CD14-positive monocyte (primary cell): ENCODE measurements around the gene PIANP. TPM values are rescaled to one million over a fixed set of nuclear protein-coding genes. Genes with fewer than 3 reads are reported as not detected.

Experiments
- DNase-seq, 3 donors: peaks; one replicate each; pipeline ENCODE4 v3.0.0-alpha.2; 2011 to 2022
- H2AFZ ChIP-seq: 2 replicates; pipeline ENCODE4 v1.6.0; 2012; ENCODE audit warnings: mild to moderate bottlenecking, low read depth, low read length, inconsistent platforms; ENCODE audit not compliant: insufficient read depth, poor library complexity, severe bottlenecking
- H3K27ac ChIP-seq, 2 donors: 1 replicate in 1 of 2; 2 replicates in 1 of 2; pipeline ENCODE4 v1.5.1; 2012 to 2013; ENCODE audit warnings: low read length in 2 of 2, control low read depth in 1 of 2, inconsistent platforms in 1 of 2, low read depth in 1 of 2, mild to moderate bottlenecking in 1 of 2
- H3K27me3 ChIP-seq, 2 donors: one replicate each; pipeline versions ENCODE4 v1.6.0 to v1.6.1; 2011 to 2013; ENCODE audit warnings: low read length in 2 of 2; ENCODE audit not compliant: control insufficient read depth in 2 of 2, insufficient read depth in 2 of 2
- H3K36me3 ChIP-seq, 2 donors: replicated peaks in 1 of 2; 1 replicate in 1 of 2; 2 replicates in 1 of 2; pipeline versions ENCODE4 v1.5.1 to v1.6.1; 2012 to 2013; ENCODE audit warnings: low read length in 2 of 2, control low read depth in 1 of 2, inconsistent platforms in 1 of 2, mild to moderate bottlenecking in 1 of 2; ENCODE audit not compliant: insufficient read depth in 2 of 2, control insufficient read depth in 1 of 2
- H3K4me1 ChIP-seq, 2 donors: 1 replicate in 1 of 2; 2 replicates in 1 of 2; pipeline versions ENCODE4 v1.5.1 to v1.6.1; 2012 to 2013; ENCODE audit warnings: low read length in 2 of 2, control low read depth in 1 of 2, inconsistent platforms in 1 of 2, mild to moderate bottlenecking in 1 of 2, moderate library complexity in 1 of 2; ENCODE audit not compliant: insufficient read depth in 2 of 2, control insufficient read depth in 1 of 2
- H3K4me2 ChIP-seq: replicated peaks from 2 replicates; pipeline ENCODE3; 2012; ENCODE audit warnings: low read length, moderate library complexity, mild to moderate bottlenecking; ENCODE audit not compliant: poor library complexity, severe bottlenecking; ENCODE audit errors: extremely low read depth
- H3K4me3 ChIP-seq, 3 experiments: fragments of 200-600 bp in 1 of 3; sonication (generic) in 1 of 3; replicated peaks in 1 of 3; 1 replicate in 2 of 3; 2 replicates in 1 of 3; pipeline ENCODE4 v1.5.1; 2011 to 2013; ENCODE audit warnings: low read length in 3 of 3, mild to moderate bottlenecking in 3 of 3, control low read depth in 2 of 3, low read depth in 2 of 3, inconsistent platforms in 1 of 3, moderate library complexity in 1 of 3
- H3K79me2 ChIP-seq: 2 replicates; pipeline ENCODE4 v1.6.0; 2012; ENCODE audit warnings: mild to moderate bottlenecking, control low read depth, inconsistent platforms, low read length, moderate library complexity; ENCODE audit not compliant: insufficient read depth
- H3K9ac ChIP-seq: 2 replicates; pipeline ENCODE4 v1.6.0; 2017; ENCODE audit warnings: low read length, mild to moderate bottlenecking; ENCODE audit not compliant: insufficient read depth, poor library complexity, severe bottlenecking
- H3K9me3 ChIP-seq, 2 donors: replicated peaks in 1 of 2; 1 replicate in 1 of 2; 2 replicates in 1 of 2; pipeline versions ENCODE4 v1.5.1 to v1.6.1; 2012 to 2013; ENCODE audit warnings: low read length in 2 of 2, control low read depth in 1 of 2; ENCODE audit not compliant: control insufficient read depth in 1 of 2, insufficient read depth in 1 of 2
- H4K20me1 ChIP-seq: 2 replicates; pipeline ENCODE4 v1.6.0; 2012; ENCODE audit warnings: mild to moderate bottlenecking, low read length, control low read depth, moderate library complexity; ENCODE audit not compliant: insufficient read depth
- H3K27ac Mint-ChIP-seq, 7 donors: one replicate each; pipeline ENCODE4 v1.8.0; 2020; ENCODE audit warnings: mild to moderate bottlenecking in 7 of 7, mixed read lengths in 7 of 7, moderate library complexity in 6 of 7, inconsistent platforms in 2 of 7
- H3K27me3 Mint-ChIP-seq, 3 donors: one replicate each; pipeline ENCODE4 v1.8.0; 2021 to 2022; ENCODE audit warnings: low read depth in 3 of 3, mild to moderate bottlenecking in 3 of 3, mixed read lengths in 3 of 3, moderate library complexity in 3 of 3, inconsistent platforms in 1 of 3
- H3K36me3 Mint-ChIP-seq, 2 donors: one replicate each; pipeline ENCODE4 v1.8.0; 2020; ENCODE audit warnings: mixed read lengths in 2 of 2, inconsistent platforms in 1 of 2, mild to moderate bottlenecking in 1 of 2
- H3K4me1 Mint-ChIP-seq: one replicate; pipeline ENCODE4 v1.8.0; 2020; ENCODE audit warnings: mild to moderate bottlenecking, mixed read lengths
- H3K4me3 Mint-ChIP-seq, 2 donors: one replicate each; pipeline ENCODE4 v1.8.0; 2020; ENCODE audit warnings: mild to moderate bottlenecking in 2 of 2, mixed read lengths in 2 of 2, moderate library complexity in 1 of 2
- H3K9me3 Mint-ChIP-seq, 7 donors: one replicate each; pipeline ENCODE4 v1.8.0; 2020 to 2022; ENCODE audit warnings: mixed read lengths in 7 of 7, mild to moderate bottlenecking in 6 of 7, moderate library complexity in 6 of 7, inconsistent platforms in 2 of 7
- CTCF ChIP-seq: fragments of 200-600 bp; IDR thresholded peaks from one replicate; pipeline ENCODE4 v1.8.0; 2022; ENCODE audit warnings: antibody characterized with exemption, mild to moderate bottlenecking
- WGBS: methylation state at CpG from one replicate; pipeline ENCODE4 v1.1.5; 2013; ENCODE audit warnings: missing lambda C conversion rate; ENCODE audit not compliant: insufficient coverage; 5-methylcytosine and 5-hydroxymethylcytosine counted together
- intact Hi-C, 2 donors: fragments of 100-400 bp; cut with micrococcal nuclease; formaldehyde crosslinking; loops; one replicate each; pipeline versions ENCODE4 v1.15.0 to v1.15.1; 2023
- polyA plus RNA-seq, 3 donors: library from polyadenylated mRNA; depleted of rRNA in 1 of 3; unstranded in 2 of 3; stranded (reverse) in 1 of 3; fragments of 300-500 nt in 2 of 3; fragments of >200 nt in 1 of 3; fragmentation: Illumina TruSeq in 2 of 3; gene quantifications; 1 replicate in 2 of 3; 2 replicates in 1 of 3; pipeline ENCODE4 v1.2.3, GENCODE V29; 2012 to 2021

The PIANP gene
- polyA plus RNA-seq, 3 donors: not detected

GRCh38 chr12:6699989-6700645 is 498 bp downstream of the PIANP start:
- peaks cover 7 to 12% of the 10 kb centered on the region in 2 donors for H3K4me1 ChIP-seq
- TF ChIP-seq CTCF: no peak
- Mint-ChIP-seq H3K27ac (no peak overlapping the region), H3K27me3 (peaks cover 77 to 89% (median 79%) of the 10 kb centered on the region in 3 donors), H3K9me3 (peaks cover 4 to 20% (median 14%) of the 10 kb centered on the region in 7 donors), H3K4me3 (peak overlapping the region in 1 of 2 donors; percentile 74), H3K4me1 (peaks cover 30% of the 10 kb centered on the region), H3K36me3 (peaks cover 3 to 11% of the 10 kb centered on the region in 2 donors)
- under 1% methylated on average over 45 of the region's 65 CpGs for WGBS
- DNase-seq: no peak
- peak overlapping the region; percentile 37 for H3K4me2 ChIP-seq
- no peak overlapping the region for H2AFZ ChIP-seq
- no peaks in the 10 kb centered on the region for H4K20me1 ChIP-seq
- peak overlapping the region in 1 of 3 experiments; percentile 38 for H3K4me3 ChIP-seq
- no peaks in the 10 kb centered on the region for H3K79me2 ChIP-seq
- H3K27me3 ChIP-seq: peaks cover 46 to 73% of the 10 kb centered on the region in 2 donors
- no peak overlapping the region for H3K9ac ChIP-seq
- H3K36me3 ChIP-seq: no peaks in the 10 kb centered on the region
- H3K9me3 ChIP-seq: peaks cover 8 to 26% of the 10 kb centered on the region in 2 donors
- H3K27ac ChIP-seq: no peak overlapping the region
- intact Hi-C loops: loop anchor here (5.0 to 10.0 kb wide), 2 partner anchors 55 to 83 kb away; partner anchors contain the start of gene ACRBP (in 1 of the 2)

GRCh38 chr12:6699259-6699988 is 1.2 kb downstream of the PIANP start:
- Histone ChIP-seq H3K4me1 (peaks cover 7 to 12% of the 10 kb centered on the region in 2 donors), H2AFZ (no peak overlapping the region), H3K27me3 (peaks cover 46 to 68% of the 10 kb centered on the region in 2 donors), H3K36me3 (no peaks in the 10 kb centered on the region), H3K9ac (no peak overlapping the region), H4K20me1 (no peaks in the 10 kb centered on the region), H3K4me2 (no peak overlapping the region), H3K79me2 (no peaks in the 10 kb centered on the region), H3K4me3 (no peak overlapping the region), H3K9me3 (peaks cover 8 to 26% of the 10 kb centered on the region in 2 donors), H3K27ac (no peak overlapping the region)
- 36% methylated on average over 11 of the region's 16 CpGs for WGBS
- H3K4me3 Mint-ChIP-seq: peak overlapping the region; percentile 24 to 74
- no peak for TF ChIP-seq CTCF
- intact Hi-C loops: loop anchor here (5.0 to 10.0 kb wide), 2 partner anchors 55 to 82 kb away; partner anchors contain the start of gene ACRBP (in 1 of the 2)
- H3K27me3 Mint-ChIP-seq: peaks cover 70 to 88% (median 75%) of the 10 kb centered on the region in 3 donors
- H3K4me1 Mint-ChIP-seq: peaks cover 30% of the 10 kb centered on the region
- no peak for DNase-seq
- peak overlapping the region in 1 of 7 donors; percentile 37 for H3K27ac Mint-ChIP-seq
- peaks cover 3 to 11% of the 10 kb centered on the region in 2 donors for H3K36me3 Mint-ChIP-seq
- H3K9me3 Mint-ChIP-seq: peaks cover 4 to 20% (median 14%) of the 10 kb centered on the region in 7 donors
